ENCODE measurements around the gene SEL1L.
A peak's percentile ranks its signal among the peaks of the same experiment; 100 is the strongest.

Gene SEL1L

GRCh38 chr14:81533212-81533535 lies 479 bp downstream of the SEL1L start:
- in situ Hi-C loops (cut with HindIII; ENCODE audit: low sequenced_read_pairs): no loop called here
- peak overlapping the region; percentile 98 for H3K4me3 ChIP-seq (ENCODE audit: low read depth, low read length)
- no peak for TF ChIP-seq CTCF (IDR thresholded peaks at IDR 0.05; ENCODE audit: low read depth, low read length)
- DNase-seq (ENCODE audit: low read depth, low spot score): no peak

- H3K4me3 ChIP-seq (ENCODE audit: low read depth, low read length): no peak overlapping the region
- in situ Hi-C loops (cut with HindIII; ENCODE audit: low sequenced_read_pairs): no loop called here
- peak; percentile 50 for DNase-seq (ENCODE audit: low read depth, low spot score)
- TF ChIP-seq CTCF (IDR thresholded peaks at IDR 0.05; ENCODE audit: low read depth, low read length): no peak
Observed at GRCh38 chr14:81529391-81529790, 4.3 kb downstream of the SEL1L start.

GRCh38 chr14:81525129-81525528 lies 8.5 kb downstream of the SEL1L start:
- TF ChIP-seq CTCF (IDR thresholded peaks at IDR 0.05; ENCODE audit: low read depth, low read length): no peak
- no peak for DNase-seq (ENCODE audit: low read depth, low spot score)
- in situ Hi-C loops (cut with HindIII; ENCODE audit: low sequenced_read_pairs): no loop called here
- no peak overlapping the region for H3K4me3 ChIP-seq (ENCODE audit: low read depth, low read length)

DNA sequence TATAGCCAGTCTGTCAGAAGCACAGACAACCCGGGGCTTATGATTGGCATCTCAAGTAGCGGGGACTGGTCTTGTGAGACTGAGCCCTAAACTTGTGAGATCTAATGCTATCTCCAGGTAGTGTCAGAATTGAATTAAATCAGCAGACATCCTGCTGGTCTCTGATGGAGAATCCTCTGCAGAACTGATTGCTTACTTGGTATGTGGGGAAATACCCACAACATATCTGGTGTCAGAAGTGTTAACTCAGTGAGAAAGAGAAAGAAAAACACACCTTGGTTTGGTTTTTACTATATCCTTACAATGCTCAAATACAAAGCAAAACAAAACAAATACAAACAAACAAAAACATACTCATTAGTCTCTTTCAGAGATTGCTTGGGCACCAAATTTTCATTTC lies 10.0 kb downstream of the SEL1L start:
- no peak overlapping the region for H3K4me3 ChIP-seq (ENCODE audit: low read depth, low read length)
- no peak for TF ChIP-seq CTCF (IDR thresholded peaks at IDR 0.05; ENCODE audit: low read depth, low read length)
- no peak for DNase-seq (ENCODE audit: low read depth, low spot score)
- in situ Hi-C loops (cut with HindIII; ENCODE audit: low sequenced_read_pairs): no loop called here

DNA sequence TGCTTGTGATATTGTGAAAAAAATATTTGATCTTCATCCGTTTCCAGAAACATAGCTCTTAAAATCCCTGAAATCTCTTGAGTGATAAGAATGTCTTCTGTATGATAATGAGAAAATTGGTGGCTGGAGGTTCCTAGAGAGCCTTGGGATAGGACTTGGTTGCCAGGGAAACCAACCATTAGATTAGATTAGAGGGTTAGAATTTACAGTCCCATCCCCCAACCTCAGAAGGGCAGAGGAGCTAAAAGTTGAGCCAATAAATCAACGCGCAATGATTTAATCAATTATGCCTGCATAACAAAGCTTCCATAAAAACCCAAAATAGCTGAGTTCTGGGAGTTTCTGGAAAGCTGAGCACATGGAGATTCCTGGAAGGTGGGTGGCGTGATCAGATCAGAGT lies 10.6 kb downstream of the SEL1L start:
- TF ChIP-seq CTCF (IDR thresholded peaks at IDR 0.05; ENCODE audit: low read depth, low read length): no peak
- DNase-seq (ENCODE audit: low read depth, low spot score): no peak
- in situ Hi-C loops (cut with HindIII; ENCODE audit: low sequenced_read_pairs): no loop called here
- H3K4me3 ChIP-seq (ENCODE audit: low read depth, low read length): no peak overlapping the region

- DNase-seq (ENCODE audit: low read depth, low spot score): no peak
- TF ChIP-seq CTCF (IDR thresholded peaks at IDR 0.05; ENCODE audit: low read depth, low read length): no peak
- H3K4me3 ChIP-seq (ENCODE audit: low read depth, low read length): no peak overlapping the region
- in situ Hi-C loops (cut with HindIII; ENCODE audit: low sequenced_read_pairs): no loop called here
Observed at GRCh38 chr14:81521356-81521755, 12.3 kb downstream of the SEL1L start.

Data from astrocyte of the spinal cord (primary cell).